GM21381 (cell line): ENCODE data around the gene PIK3CA.

Experiments used
- ATAC-seq: cut with Tn5 transposase; IDR thresholded peaks from one replicate; pipeline ENCODE4 v1.9.1; 2021; ENCODE audit warnings: mild to moderate bottlenecking, moderate library complexity; ENCODE audit not compliant: unreplicated experiment

Gene PIK3CA

GRCh38 chr3:179156775-179157174, 8.6 kb downstream of the PIK3CA start:
- ATAC-seq: no peak

- peak; percentile 84 for ATAC-seq
Measured at GRCh38 chr3:179158336-179159039, 10.3 kb downstream of the PIK3CA start.

GRCh38 chr3:179163503-179163902, 15.3 kb downstream of the PIK3CA start:
- no peak for ATAC-seq

GRCh38 chr3:179164857-179165256, 16.7 kb downstream of the PIK3CA start:
- ATAC-seq: no peak

GRCh38 chr3:179166561-179167201, 18.5 kb downstream of the PIK3CA start:
- no peak for ATAC-seq

- no peak for ATAC-seq
Measured at GRCh38 chr3:179168918-179169317, 20.8 kb downstream of the PIK3CA start.

GRCh38 chr3:179172546-179172945, 24.4 kb downstream of the PIK3CA start:
- ATAC-seq: no peak

- ATAC-seq: no peak
Measured at GRCh38 chr3:179174316-179174715, 26.2 kb downstream of the PIK3CA start.

GRCh38 chr3:179174898-179175297, 26.7 kb downstream of the PIK3CA start:
- no peak for ATAC-seq

- ATAC-seq: no peak
Measured at GRCh38 chr3:179175358-179175757, 27.2 kb downstream of the PIK3CA start.

- no peak for ATAC-seq
Measured at GRCh38 chr3:179177611-179178010, 29.5 kb downstream of the PIK3CA start.

GRCh38 chr3:179179256-179179655, 31.1 kb downstream of the PIK3CA start:
- ATAC-seq: no peak

- ATAC-seq: no peak
Measured at GRCh38 chr3:179179979-179180759, 32.0 kb downstream of the PIK3CA start.

GRCh38 chr3:179181021-179181472, 32.9 kb downstream of the PIK3CA start:
- ATAC-seq: peak; percentile 62

- peak; percentile 42 for ATAC-seq
Measured at GRCh38 chr3:179181993-179182551, 33.9 kb downstream of the PIK3CA start.

GRCh38 chr3:179182902-179183301, 34.7 kb downstream of the PIK3CA start:
- ATAC-seq: no peak

GRCh38 chr3:179184826-179185225, 36.7 kb downstream of the PIK3CA start:
- ATAC-seq: no peak

- no peak for ATAC-seq
Measured at GRCh38 chr3:179186426-179186825, 38.3 kb downstream of the PIK3CA start.

- no peak for ATAC-seq
Measured at GRCh38 chr3:179189759-179190158, 41.6 kb downstream of the PIK3CA start.

- no peak for ATAC-seq
Measured at GRCh38 chr3:179190581-179190980, 42.4 kb downstream of the PIK3CA start.

- no peak for ATAC-seq
Measured at GRCh38 chr3:179192542-179192941, 44.4 kb downstream of the PIK3CA start.
